Liver (tissue), 9 donors: Measurements from ENCODE around the gene SARDH. TPM values are rescaled to one million over a fixed set of nuclear protein-coding genes. Genes with fewer than 3 reads are reported as not detected.

Source experiments
- DNase-seq: peaks from one replicate; pipeline ENCODE4 v3.0.0-alpha.2; 2017; ENCODE audit warnings: low spot score
- H3K27ac ChIP-seq, 2 donors: one replicate each; pipeline ENCODE4 v1.7.0; 2013; ENCODE audit warnings: inconsistent platforms in 2 of 2, low read length in 2 of 2, control low read depth in 1 of 2, low read depth in 1 of 2, mild to moderate bottlenecking in 1 of 2
- H3K27me3 ChIP-seq, 4 donors: one replicate each; pipeline versions ENCODE4 v1.6.1 to v1.7.0; 2013; ENCODE audit warnings: low read length in 3 of 4, inconsistent platforms in 1 of 4, mild to moderate bottlenecking in 1 of 4, moderate library complexity in 1 of 4; ENCODE audit not compliant: control insufficient read depth in 4 of 4, insufficient read depth in 4 of 4
- H3K36me3 ChIP-seq, 4 donors: one replicate each; pipeline versions ENCODE4 v1.6.1 to v1.7.0; 2013; ENCODE audit warnings: low read length in 3 of 4, mild to moderate bottlenecking in 3 of 4, low read depth in 1 of 4, moderate library complexity in 1 of 4; ENCODE audit not compliant: control insufficient read depth in 4 of 4, insufficient read depth in 3 of 4
- H3K4me1 ChIP-seq, 4 donors: one replicate each; pipeline versions ENCODE4 v1.6.1 to v1.7.0; 2013; ENCODE audit warnings: low read length in 3 of 4, mild to moderate bottlenecking in 3 of 4, moderate library complexity in 1 of 4; ENCODE audit not compliant: control insufficient read depth in 4 of 4, insufficient read depth in 4 of 4
- H3K4me3 ChIP-seq, 3 donors: one replicate each; pipeline versions ENCODE4 v1.6.1 to v1.7.0; 2013; ENCODE audit warnings: low read length in 3 of 3, control low read depth in 1 of 3, low read depth in 1 of 3, mild to moderate bottlenecking in 1 of 3
- H3K9ac ChIP-seq, 2 donors: one replicate each; pipeline ENCODE4 v1.7.0; 2013; ENCODE audit warnings: low read length in 2 of 2, mild to moderate bottlenecking in 2 of 2, moderate library complexity in 2 of 2, control low read depth in 1 of 2, low read depth in 1 of 2
- H3K9me3 ChIP-seq, 4 donors: one replicate each; pipeline versions ENCODE4 v1.6.1 to v1.7.0; 2013; ENCODE audit warnings: low read length in 3 of 4; ENCODE audit not compliant: control insufficient read depth in 4 of 4
- EGR1 ChIP-seq, 2 donors: IDR thresholded peaks; 2 replicates each; pipeline ENCODE4 v1.6.1; 2016 to 2018; ENCODE audit warnings: antibody characterized with exemption in 2 of 2, low read depth in 2 of 2
- FOXA1 ChIP-seq: IDR thresholded peaks from 2 replicates; pipeline ENCODE4 v1.6.1; 2016; ENCODE audit warnings: antibody characterized with exemption
- FOXA2 ChIP-seq: IDR thresholded peaks from 2 replicates; pipeline ENCODE4 v1.6.1; 2016; ENCODE audit warnings: antibody characterized with exemption
- GABPA ChIP-seq, 2 donors: IDR thresholded peaks in 1 of 2; conservative IDR thresholded peaks in 1 of 2; 2 replicates each; pipeline ENCODE4 v1.6.1; 2016; ENCODE audit warnings: antibody characterized with exemption in 2 of 2, mild to moderate bottlenecking in 1 of 2, moderate library complexity in 1 of 2
- HNF4A ChIP-seq, 2 donors: conservative IDR thresholded peaks; 2 replicates each; pipeline ENCODE4 v1.6.1; 2016; ENCODE audit warnings: antibody characterized with exemption in 2 of 2, mild to moderate bottlenecking in 2 of 2
- HNF4G ChIP-seq: IDR thresholded peaks from 2 replicates; pipeline ENCODE4 v1.6.1; 2016; ENCODE audit warnings: antibody characterized with exemption
- JUND ChIP-seq, 2 donors: IDR thresholded peaks; 2 replicates each; pipeline ENCODE4 v1.6.1; 2016; ENCODE audit warnings: antibody characterized with exemption in 2 of 2
- MAX ChIP-seq: IDR thresholded peaks from 2 replicates; pipeline ENCODE4 v1.6.1; 2016; ENCODE audit warnings: antibody characterized with exemption
- NR2F2 ChIP-seq: IDR thresholded peaks from 2 replicates; pipeline ENCODE4 v1.6.1; 2016; ENCODE audit warnings: antibody characterized with exemption
- RAD21 ChIP-seq, 2 donors: IDR thresholded peaks; 2 replicates each; pipeline ENCODE4 v1.6.1; 2016; ENCODE audit warnings: antibody characterized with exemption in 2 of 2, mild to moderate bottlenecking in 2 of 2
- RXRA ChIP-seq, 2 donors: IDR thresholded peaks; 2 replicates each; pipeline ENCODE4 v1.6.1; 2017 to 2018; ENCODE audit warnings: antibody characterized with exemption in 2 of 2, mild to moderate bottlenecking in 1 of 2
- SP1 ChIP-seq: IDR thresholded peaks from 2 replicates; pipeline ENCODE4 v1.6.1; 2018; ENCODE audit warnings: antibody characterized with exemption, mild to moderate bottlenecking
- TAF1 ChIP-seq: conservative IDR thresholded peaks from 2 replicates; pipeline ENCODE4 v1.6.1; 2016; ENCODE audit warnings: antibody characterized with exemption, mild to moderate bottlenecking
- YY1 ChIP-seq: IDR thresholded peaks from 2 replicates; pipeline ENCODE4 v1.6.1; 2016; ENCODE audit warnings: antibody characterized with exemption, mild to moderate bottlenecking
- ZBTB33 ChIP-seq: IDR thresholded peaks from 2 replicates; pipeline ENCODE4 v1.6.1; 2016; ENCODE audit warnings: antibody characterized with exemption
- WGBS: extraction: QIAGEN DNeasy Blood & Tissue Kit; methylation state at CpG from one replicate; pipeline ENCODE4 v1.1.7; 2013; 5-methylcytosine and 5-hydroxymethylcytosine counted together
- polyA plus RNA-seq, 2 donors: library from polyadenylated mRNA; stranded (reverse) in 1 of 2; unstranded in 1 of 2; fragments of 200-250 nt in 1 of 2; fragments of >200 nt in 1 of 2; fragmentation: Nextera tagmentation in 1 of 2; extraction: Ambion mirVana in 1 of 2; gene quantifications; one replicate each; pipeline versions ENCODE4 v1.2.1 to v1.2.3, GENCODE V29; 2013 to 2015
- total RNA-seq, 2 donors: library from RNA; depleted of rRNA; stranded (reverse); fragments of >200 nt; gene quantifications; one replicate each; pipeline ENCODE4 v1.2.3, GENCODE V29; 2014
- TF ChIP-seq, protein P1 (sequence below): fragments of 150-350 bp; IDR thresholded peaks from 2 replicates; pipeline ENCODE4 v1.5.1; 2017; ENCODE audit warnings: improper control_type of control experiment, low read depth, low read length; ENCODE audit not compliant: missing input control
- TF ChIP-seq, protein P2 (sequence below): IDR thresholded peaks from 2 replicates; pipeline ENCODE4 v1.6.1; 2016; ENCODE audit warnings: antibody characterized with exemption
- TF ChIP-seq, protein P3 (sequence below): IDR thresholded peaks from 2 replicates; pipeline ENCODE4 v1.6.1; 2016; ENCODE audit warnings: antibody characterized with exemption, mild to moderate bottlenecking
- donor health status: healthy.
- donor health status: healthy.
- donor health status: healthy.
- donor health status: healthy.
- donor health status: healthy.

The SARDH gene
- total and polyA plus RNA-seq, 4 donors, result 53.7 to 291 (median 63.4) TPM

DNA sequence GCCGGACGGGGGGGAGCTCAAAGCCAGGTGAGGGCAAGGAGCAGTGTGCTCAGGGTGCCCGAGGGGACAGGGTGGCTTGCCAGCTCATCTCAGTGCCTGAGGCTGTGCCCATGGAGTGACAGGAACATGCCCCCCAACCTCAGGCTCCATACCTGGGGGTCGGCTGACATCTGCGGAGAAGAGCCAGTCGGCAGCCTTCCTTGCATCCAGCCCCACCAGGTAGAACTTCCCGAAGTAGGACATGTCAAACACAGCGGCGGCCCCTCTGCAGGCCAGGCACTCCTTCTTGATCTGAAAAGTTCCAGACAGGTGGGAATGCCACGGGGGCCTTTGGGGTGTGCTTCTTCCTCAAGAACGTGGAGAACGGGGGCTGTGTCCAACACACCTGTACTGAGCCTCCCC is 42.1 kb downstream of the SARDH start:
- Histone ChIP-seq H3K36me3 (peaks cover 3 to 50% (median 22%) of the 10 kb centered on the region in 4 donors), H3K4me3 (no peak overlapping the region), H3K4me1 (peaks cover 0 to 3% (median 0%) of the 10 kb centered on the region in 4 donors), H3K27ac (no peak overlapping the region), H3K9ac (no peak overlapping the region), H3K9me3 (no peaks in the 10 kb centered on the region), H3K27me3 (no peaks in the 10 kb centered on the region)
- no peak for TF ChIP-seq EGR1 (IDR thresholded peaks at IDR 0.05; ENCODE audit: low read depth in 2 of 2)
- no peak for TF ChIP-seq HNF4A (conservative IDR thresholded peaks at IDR 0.05)
- no peak for TF ChIP-seq TAF1
- TF ChIP-seq MAX, result no peak
- TF ChIP-seq, protein P1, sequence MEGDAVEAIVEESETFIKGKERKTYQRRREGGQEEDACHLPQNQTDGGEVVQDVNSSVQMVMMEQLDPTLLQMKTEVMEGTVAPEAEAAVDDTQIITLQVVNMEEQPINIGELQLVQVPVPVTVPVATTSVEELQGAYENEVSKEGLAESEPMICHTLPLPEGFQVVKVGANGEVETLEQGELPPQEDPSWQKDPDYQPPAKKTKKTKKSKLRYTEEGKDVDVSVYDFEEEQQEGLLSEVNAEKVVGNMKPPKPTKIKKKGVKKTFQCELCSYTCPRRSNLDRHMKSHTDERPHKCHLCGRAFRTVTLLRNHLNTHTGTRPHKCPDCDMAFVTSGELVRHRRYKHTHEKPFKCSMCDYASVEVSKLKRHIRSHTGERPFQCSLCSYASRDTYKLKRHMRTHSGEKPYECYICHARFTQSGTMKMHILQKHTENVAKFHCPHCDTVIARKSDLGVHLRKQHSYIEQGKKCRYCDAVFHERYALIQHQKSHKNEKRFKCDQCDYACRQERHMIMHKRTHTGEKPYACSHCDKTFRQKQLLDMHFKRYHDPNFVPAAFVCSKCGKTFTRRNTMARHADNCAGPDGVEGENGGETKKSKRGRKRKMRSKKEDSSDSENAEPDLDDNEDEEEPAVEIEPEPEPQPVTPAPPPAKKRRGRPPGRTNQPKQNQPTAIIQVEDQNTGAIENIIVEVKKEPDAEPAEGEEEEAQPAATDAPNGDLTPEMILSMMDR, result no peak
- TF ChIP-seq RAD21 (IDR thresholded peaks at IDR 0.05), result no peak
- no peak for TF ChIP-seq FOXA1
- TF ChIP-seq YY1, result no peak
- TF ChIP-seq, protein P2, sequence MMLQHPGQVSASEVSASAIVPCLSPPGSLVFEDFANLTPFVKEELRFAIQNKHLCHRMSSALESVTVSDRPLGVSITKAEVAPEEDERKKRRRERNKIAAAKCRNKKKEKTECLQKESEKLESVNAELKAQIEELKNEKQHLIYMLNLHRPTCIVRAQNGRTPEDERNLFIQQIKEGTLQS, result no peak
- TF ChIP-seq, protein P3, sequence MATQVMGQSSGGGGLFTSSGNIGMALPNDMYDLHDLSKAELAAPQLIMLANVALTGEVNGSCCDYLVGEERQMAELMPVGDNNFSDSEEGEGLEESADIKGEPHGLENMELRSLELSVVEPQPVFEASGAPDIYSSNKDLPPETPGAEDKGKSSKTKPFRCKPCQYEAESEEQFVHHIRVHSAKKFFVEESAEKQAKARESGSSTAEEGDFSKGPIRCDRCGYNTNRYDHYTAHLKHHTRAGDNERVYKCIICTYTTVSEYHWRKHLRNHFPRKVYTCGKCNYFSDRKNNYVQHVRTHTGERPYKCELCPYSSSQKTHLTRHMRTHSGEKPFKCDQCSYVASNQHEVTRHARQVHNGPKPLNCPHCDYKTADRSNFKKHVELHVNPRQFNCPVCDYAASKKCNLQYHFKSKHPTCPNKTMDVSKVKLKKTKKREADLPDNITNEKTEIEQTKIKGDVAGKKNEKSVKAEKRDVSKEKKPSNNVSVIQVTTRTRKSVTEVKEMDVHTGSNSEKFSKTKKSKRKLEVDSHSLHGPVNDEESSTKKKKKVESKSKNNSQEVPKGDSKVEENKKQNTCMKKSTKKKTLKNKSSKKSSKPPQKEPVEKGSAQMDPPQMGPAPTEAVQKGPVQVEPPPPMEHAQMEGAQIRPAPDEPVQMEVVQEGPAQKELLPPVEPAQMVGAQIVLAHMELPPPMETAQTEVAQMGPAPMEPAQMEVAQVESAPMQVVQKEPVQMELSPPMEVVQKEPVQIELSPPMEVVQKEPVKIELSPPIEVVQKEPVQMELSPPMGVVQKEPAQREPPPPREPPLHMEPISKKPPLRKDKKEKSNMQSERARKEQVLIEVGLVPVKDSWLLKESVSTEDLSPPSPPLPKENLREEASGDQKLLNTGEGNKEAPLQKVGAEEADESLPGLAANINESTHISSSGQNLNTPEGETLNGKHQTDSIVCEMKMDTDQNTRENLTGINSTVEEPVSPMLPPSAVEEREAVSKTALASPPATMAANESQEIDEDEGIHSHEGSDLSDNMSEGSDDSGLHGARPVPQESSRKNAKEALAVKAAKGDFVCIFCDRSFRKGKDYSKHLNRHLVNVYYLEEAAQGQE, result no peak
- no peak for TF ChIP-seq JUND (IDR thresholded peaks at IDR 0.05)
- no peak for TF ChIP-seq HNF4G
- no peak for TF ChIP-seq FOXA2
- no peak for TF ChIP-seq GABPA (IDR thresholded peaks at IDR 0.05 in 1 of 2, conservative IDR thresholded peaks at IDR 0.05 in 1 of 2)
- no peak for TF ChIP-seq SP1
- no peak for TF ChIP-seq ZBTB33
- TF ChIP-seq NR2F2, result no peak
- no peak for TF ChIP-seq RXRA (IDR thresholded peaks at IDR 0.05)
- no peak for DNase-seq
- whole genome bisulfite sequencing, result 88% methylated on average over 12 of the region's 12 CpGs
